Vagina (tissue), 2 donors: ENCODE results near the gene TIMM44. TPM values are rescaled to one million over a fixed set of nuclear protein-coding genes. Genes with fewer than 3 reads are reported as not detected.
"Not testable (repeated sequence)": the region's sequence is repeated elsewhere in the genome, so short reads cannot be mapped to it uniquely, and the experiment has no call there.

Source experiments
- DNase-seq, 2 donors: peaks; one replicate each; pipeline ENCODE4 v3.0.0-alpha.2; 2017; ENCODE audit errors: extremely low spot score in 2 of 2
- H3K27ac ChIP-seq: fragments of 200-600 bp; sonication (generic); one replicate; pipeline ENCODE4 v1.5.1; 2019
- H3K27me3 ChIP-seq: fragments of 200-600 bp; sonication (generic); one replicate; pipeline ENCODE4 v1.5.1; 2019
- H3K36me3 ChIP-seq, 2 donors: fragments of 200-600 bp; sonication (generic); one replicate each; pipeline ENCODE4 v1.5.1; 2017 to 2019
- H3K4me1 ChIP-seq: fragments of 200-600 bp; sonication (generic); one replicate; pipeline ENCODE4 v1.5.1; 2019
- H3K4me3 ChIP-seq, 2 donors: fragments of 200-600 bp; sonication (generic); 1 replicate in 1 of 2; 2 replicates in 1 of 2; pipeline ENCODE4 v1.5.1; 2016 to 2019
- H3K9me3 ChIP-seq: fragments of 200-600 bp; sonication (generic); one replicate; pipeline ENCODE4 v1.5.1; 2019
- POLR2A ChIP-seq, 2 donors: fragments of 450-650 bp; IDR thresholded peaks; one replicate each; pipeline ENCODE4 v1.6.1; 2017; ENCODE audit warnings: antibody characterized with exemption in 2 of 2, mild to moderate bottlenecking in 2 of 2, moderate library complexity in 2 of 2
- POLR2AphosphoS5 ChIP-seq, 2 donors: sonication (generic); formaldehyde crosslinking; IDR thresholded peaks; one replicate each; pipeline ENCODE4 v1.9.0; 2017; ENCODE audit warnings: antibody characterized with exemption in 2 of 2, mild to moderate bottlenecking in 2 of 2, low read depth in 1 of 2; ENCODE audit not compliant: insufficient read depth in 1 of 2
- intact Hi-C: fragments of 100-400 bp; cut with DNase I; formaldehyde crosslinking; loops from one replicate; pipeline ENCODE4 v1.15.1; 2023
- total RNA-seq: library from RNA; depleted of rRNA; stranded (reverse); fragments of >200 nt; gene quantifications from one replicate; pipeline ENCODE4 v1.2.3, GENCODE V29; 2016
- TF ChIP-seq, protein P1 (sequence below), 3 experiments: fragments of 450-650 bp in 2 of 3; fragments of 200-600 bp in 1 of 3; sonication (generic) in 1 of 3; IDR thresholded peaks; one replicate each; pipeline ENCODE4 v1.5.1; 2017 to 2019; ENCODE audit warnings: antibody characterized with exemption in 3 of 3, mild to moderate bottlenecking in 2 of 3, moderate library complexity in 2 of 3

TIMM44 gene
- total RNA-seq, 1 donor from 2014 or later: 76.1 TPM

DNA sequence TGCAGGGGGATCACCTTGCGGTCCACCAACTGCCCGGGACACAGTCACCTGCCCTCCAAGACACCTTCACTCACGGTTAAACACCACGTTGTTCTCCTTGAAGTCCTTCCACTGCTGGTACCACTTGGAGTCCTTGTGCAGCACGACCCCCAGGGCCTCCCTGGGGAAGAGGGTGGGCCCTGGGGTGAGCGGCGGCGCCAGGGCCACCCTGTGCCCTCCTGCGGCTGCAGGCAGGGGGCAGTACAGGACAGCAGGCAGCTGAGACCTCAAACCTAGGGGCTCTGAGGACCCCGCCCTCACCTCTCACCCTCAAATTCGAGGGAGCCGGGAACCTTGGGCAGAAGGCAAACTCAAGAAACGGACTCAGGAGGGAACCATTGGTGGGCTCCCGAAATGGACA, 10.1 kb downstream of the TIMM44 start:
- Histone ChIP-seq H3K36me3 (peaks cover 2 to 81% of the 10 kb centered on the region in 2 donors), H3K27ac (no peak overlapping the region), H3K9me3 (no peaks in the 10 kb centered on the region), H3K27me3 (no peaks in the 10 kb centered on the region), H3K4me1 (peaks cover 19% of the 10 kb centered on the region), H3K4me3 (no peak overlapping the region)
- intact Hi-C loops: no loop called here
- DNase-seq: no peak
- TF ChIP-seq POLR2AphosphoS5 (IDR thresholded peaks at IDR 0.05; ENCODE audit: insufficient read depth in 1 of 2, low read depth in 1 of 2) (no peak), POLR2A (IDR thresholded peaks at IDR 0.05) (no peak)
- TF ChIP-seq, protein P1, sequence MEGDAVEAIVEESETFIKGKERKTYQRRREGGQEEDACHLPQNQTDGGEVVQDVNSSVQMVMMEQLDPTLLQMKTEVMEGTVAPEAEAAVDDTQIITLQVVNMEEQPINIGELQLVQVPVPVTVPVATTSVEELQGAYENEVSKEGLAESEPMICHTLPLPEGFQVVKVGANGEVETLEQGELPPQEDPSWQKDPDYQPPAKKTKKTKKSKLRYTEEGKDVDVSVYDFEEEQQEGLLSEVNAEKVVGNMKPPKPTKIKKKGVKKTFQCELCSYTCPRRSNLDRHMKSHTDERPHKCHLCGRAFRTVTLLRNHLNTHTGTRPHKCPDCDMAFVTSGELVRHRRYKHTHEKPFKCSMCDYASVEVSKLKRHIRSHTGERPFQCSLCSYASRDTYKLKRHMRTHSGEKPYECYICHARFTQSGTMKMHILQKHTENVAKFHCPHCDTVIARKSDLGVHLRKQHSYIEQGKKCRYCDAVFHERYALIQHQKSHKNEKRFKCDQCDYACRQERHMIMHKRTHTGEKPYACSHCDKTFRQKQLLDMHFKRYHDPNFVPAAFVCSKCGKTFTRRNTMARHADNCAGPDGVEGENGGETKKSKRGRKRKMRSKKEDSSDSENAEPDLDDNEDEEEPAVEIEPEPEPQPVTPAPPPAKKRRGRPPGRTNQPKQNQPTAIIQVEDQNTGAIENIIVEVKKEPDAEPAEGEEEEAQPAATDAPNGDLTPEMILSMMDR (IDR thresholded peaks at IDR 0.05): no peak

GRCh38 chr19:7932930-7933300, 10.6 kb downstream of the TIMM44 start:
- Histone ChIP-seq H3K36me3 (peaks cover 2 to 76% of the 10 kb centered on the region in 2 donors), H3K9me3 (no peaks in the 10 kb centered on the region), H3K4me1 (peaks cover 24% of the 10 kb centered on the region), H3K27me3 (no peaks in the 10 kb centered on the region), H3K4me3 (no peak overlapping the region), H3K27ac (no peak overlapping the region)
- TF ChIP-seq POLR2AphosphoS5 (IDR thresholded peaks at IDR 0.05; ENCODE audit: insufficient read depth in 1 of 2, low read depth in 1 of 2) (no peak), POLR2A (IDR thresholded peaks at IDR 0.05) (no peak)
- TF ChIP-seq, protein P1 (IDR thresholded peaks at IDR 0.05): no peak
- intact Hi-C loops: no loop called here
- DNase-seq: no peak

DNA sequence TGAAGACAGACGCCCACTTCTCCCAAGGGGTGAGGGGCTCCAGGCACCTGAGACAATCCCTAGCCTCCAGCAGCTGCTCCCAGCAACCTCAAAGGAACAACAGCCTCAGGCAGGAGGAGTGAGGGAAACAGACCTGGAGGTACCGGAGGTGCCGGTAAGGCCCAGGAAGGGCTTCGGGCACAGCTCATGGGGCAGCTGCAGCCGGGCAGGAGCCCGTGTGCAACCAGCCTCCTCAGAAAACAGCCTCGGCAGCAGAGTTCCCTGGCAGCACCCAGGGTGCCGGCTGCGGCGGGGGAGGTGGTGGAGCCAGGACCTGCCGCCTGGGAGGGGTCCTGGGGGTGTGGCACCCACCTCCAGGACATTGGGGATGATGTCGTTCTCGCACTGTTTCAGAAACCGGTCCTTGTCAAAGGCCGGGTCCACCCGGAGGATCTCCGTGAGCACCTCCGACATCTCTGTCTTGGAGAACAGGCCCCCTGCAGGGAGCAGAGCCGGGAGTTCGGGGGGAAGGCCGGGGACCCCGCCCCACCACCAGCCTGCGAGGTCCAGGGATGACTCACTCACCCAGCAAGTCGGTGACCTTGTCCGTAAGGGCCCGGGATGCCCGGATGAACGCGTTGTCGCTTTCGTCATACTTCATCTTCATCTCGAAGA, 11.1 kb downstream of the TIMM44 start:
- intact Hi-C loops: no loop called here
- H3K27ac ChIP-seq: peak overlapping the region; percentile 96
- TF ChIP-seq POLR2AphosphoS5 (IDR thresholded peaks at IDR 0.05; ENCODE audit: insufficient read depth in 1 of 2, low read depth in 1 of 2) (no peak), POLR2A (IDR thresholded peaks at IDR 0.05) (no peak)
- TF ChIP-seq, protein P1 (IDR thresholded peaks at IDR 0.05): no peak
- no peak for DNase-seq
- H3K4me3 ChIP-seq: no peak overlapping the region
- no peaks in the 10 kb centered on the region for H3K27me3 ChIP-seq
- H3K4me1 ChIP-seq: peaks cover 29% of the 10 kb centered on the region
- H3K36me3 ChIP-seq: peaks cover 2 to 71% of the 10 kb centered on the region in 2 donors
- H3K9me3 ChIP-seq: no peaks in the 10 kb centered on the region

DNA sequence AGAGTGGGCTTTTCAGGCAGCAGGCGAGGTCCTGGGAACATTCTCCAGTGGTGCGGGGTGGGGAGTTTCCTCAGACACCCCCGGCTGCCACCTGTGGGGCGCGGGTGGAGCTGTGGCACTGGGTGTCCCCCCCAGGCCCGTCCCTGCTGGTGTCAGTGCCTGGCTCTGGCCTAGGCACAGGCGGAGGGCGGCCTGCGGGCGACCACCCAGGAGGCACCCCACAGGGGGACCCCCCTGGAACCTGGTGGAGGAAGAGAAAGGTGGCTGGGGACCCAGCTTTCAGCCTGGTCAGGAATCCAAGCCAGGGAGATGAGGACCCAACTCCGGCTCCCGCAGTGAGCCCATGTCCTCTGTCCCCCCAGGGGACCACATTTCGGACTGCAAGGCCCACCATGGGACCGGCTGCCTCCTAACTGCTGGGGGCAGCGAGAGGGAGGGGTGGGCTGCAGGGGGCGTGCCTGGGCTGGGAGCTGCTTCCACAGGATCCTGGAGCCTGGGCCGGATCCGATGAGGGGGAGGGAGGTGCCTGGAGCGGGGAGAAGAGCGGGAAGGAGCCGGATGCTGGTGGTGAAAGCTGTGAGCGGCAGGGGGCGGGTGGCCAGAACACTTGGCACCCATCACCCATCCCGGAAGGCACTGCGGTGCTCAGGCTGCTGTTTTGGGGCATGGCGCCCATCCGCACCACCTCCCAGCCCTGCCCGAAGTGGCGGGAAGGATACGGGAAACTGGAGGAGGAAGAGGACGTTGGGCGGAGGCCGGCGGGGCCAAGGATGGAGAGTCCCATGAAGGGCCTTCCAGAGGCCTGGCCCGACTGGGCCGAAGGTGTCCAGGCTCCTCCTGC, 12.0 kb downstream of the TIMM44 start:
- H3K9me3 ChIP-seq: no peaks in the 10 kb centered on the region
- no peak for TF ChIP-seq POLR2A (IDR thresholded peaks at IDR 0.05)
- TF ChIP-seq POLR2AphosphoS5 (IDR thresholded peaks at IDR 0.05; ENCODE audit: insufficient read depth in 1 of 2, low read depth in 1 of 2): peak in 1 of 2 donors; percentile 9
- TF ChIP-seq, protein P1 (IDR thresholded peaks at IDR 0.05): no peak
- H3K4me3 ChIP-seq: no peak overlapping the region
- H3K27me3 ChIP-seq: no peaks in the 10 kb centered on the region
- peaks cover 39% of the 10 kb centered on the region for H3K4me1 ChIP-seq
- peaks cover 2 to 61% of the 10 kb centered on the region in 2 donors for H3K36me3 ChIP-seq
- intact Hi-C loops: no loop called here
- no peak for DNase-seq
- H3K27ac ChIP-seq: peak overlapping the region; percentile 96

- intact Hi-C loops: no loop called here
- H3K36me3 ChIP-seq: peaks cover 2 to 55% of the 10 kb centered on the region in 2 donors
Measured at GRCh38 chr19:7930765-7931164, 12.7 kb downstream of the TIMM44 start.

GRCh38 chr19:7930030-7930429, 13.4 kb downstream of the TIMM44 start:
- H3K4me1 ChIP-seq: peaks cover 43% of the 10 kb centered on the region
- intact Hi-C loops, DNase-seq, H3K9me3 ChIP-seq, H3K27me3 ChIP-seq, H3K4me3 ChIP-seq: not testable (repeated sequence)
- peaks cover 0 to 47% of the 10 kb centered on the region in 2 donors for H3K36me3 ChIP-seq
- H3K27ac ChIP-seq: peak overlapping the region; percentile 96

More at GRCh38 chr19:7930765-7931164, 12.7 kb downstream of the TIMM44 start:
- Histone ChIP-seq H3K27me3 (no peaks in the 10 kb centered on the region), H3K9me3 (no peaks in the 10 kb centered on the region), H3K27ac (peak overlapping the region; percentile 96), H3K4me1 (peaks cover 43% of the 10 kb centered on the region), H3K4me3 (no peak overlapping the region)
- no peak for DNase-seq
- TF ChIP-seq, protein P1 (IDR thresholded peaks at IDR 0.05): no peak
- TF ChIP-seq POLR2AphosphoS5 (IDR thresholded peaks at IDR 0.05; ENCODE audit: insufficient read depth in 1 of 2, low read depth in 1 of 2) (no peak), POLR2A (IDR thresholded peaks at IDR 0.05) (no peak)
